Neural cell (in vitro differentiated cells): ENCODE measurements around the gene NBR1.

Experiments used
- EP300 ChIP-seq: fragments of 450-650 bp; conservative IDR thresholded peaks from 2 replicates; pipeline ENCODE4 v1.6.1; 2014; ENCODE audit warnings: antibody characterized with exemption, mild to moderate bottlenecking, moderate library complexity; ENCODE audit not compliant: poor library complexity, severe bottlenecking
- EZH2 ChIP-seq: fragments of 200-600, 300-800 bp; shearing (Covaris generic), sonication (generic); IDR thresholded peaks from 2 replicates; pipeline ENCODE4 v1.6.1; 2014; ENCODE audit warnings: antibody characterized with exemption, low read length, borderline replicate concordance, mild to moderate bottlenecking; ENCODE audit not compliant: insufficient read depth, poor library complexity, severe bottlenecking
- POLR2AphosphoS5 ChIP-seq: IDR thresholded peaks from 2 replicates; pipeline ENCODE4 v1.6.1; 2012
- TF ChIP-seq, protein P1 (sequence below): fragments of 450-650 bp; IDR thresholded peaks from 2 replicates; pipeline ENCODE4 v1.5.1; 2014; ENCODE audit warnings: antibody characterized with exemption, mild to moderate bottlenecking, moderate library complexity; ENCODE audit not compliant: poor library complexity, severe bottlenecking

DNA sequence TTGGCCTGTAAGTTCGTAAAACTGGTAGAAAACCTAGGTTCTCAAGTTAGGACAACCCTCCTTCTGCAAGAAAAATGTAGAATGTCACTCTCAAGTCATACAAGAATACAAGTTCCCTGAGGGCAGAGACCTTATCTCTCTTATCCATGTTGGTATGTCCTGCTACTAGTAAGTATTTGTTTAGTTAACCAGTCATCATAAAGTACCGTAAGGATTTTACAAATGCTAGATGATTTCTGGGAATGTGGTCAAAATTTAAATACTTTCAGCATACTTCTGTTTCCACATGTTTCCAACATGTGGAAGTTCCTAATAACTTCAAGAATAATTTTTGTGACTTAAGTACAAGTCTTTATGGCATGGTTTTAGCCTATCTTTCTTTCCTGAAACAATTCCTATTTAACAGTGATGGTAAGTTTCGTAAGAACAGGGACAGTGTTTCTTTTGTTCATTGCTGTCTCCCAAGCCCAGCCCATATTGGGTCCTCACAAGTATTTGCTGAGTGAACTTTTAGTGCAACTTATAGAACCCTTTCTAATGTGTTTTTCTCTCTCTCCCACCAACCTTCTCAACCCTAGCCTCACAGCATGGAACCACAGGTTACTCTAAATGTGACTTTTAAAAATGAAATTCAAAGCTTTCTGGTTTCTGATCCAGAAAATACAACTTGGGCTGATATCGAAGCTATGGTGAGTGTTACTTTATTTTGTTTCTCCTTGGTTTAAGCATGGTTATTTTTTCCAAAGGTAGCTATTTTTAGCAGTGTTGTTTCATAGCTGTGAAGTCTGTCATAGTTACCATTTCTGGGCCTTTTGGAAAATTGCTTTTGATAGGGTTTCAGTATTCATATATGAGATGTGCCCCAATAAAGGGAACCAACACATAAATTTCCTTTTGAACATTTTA is 4.5 kb downstream of the NBR1 start:
- TF ChIP-seq, protein P1, sequence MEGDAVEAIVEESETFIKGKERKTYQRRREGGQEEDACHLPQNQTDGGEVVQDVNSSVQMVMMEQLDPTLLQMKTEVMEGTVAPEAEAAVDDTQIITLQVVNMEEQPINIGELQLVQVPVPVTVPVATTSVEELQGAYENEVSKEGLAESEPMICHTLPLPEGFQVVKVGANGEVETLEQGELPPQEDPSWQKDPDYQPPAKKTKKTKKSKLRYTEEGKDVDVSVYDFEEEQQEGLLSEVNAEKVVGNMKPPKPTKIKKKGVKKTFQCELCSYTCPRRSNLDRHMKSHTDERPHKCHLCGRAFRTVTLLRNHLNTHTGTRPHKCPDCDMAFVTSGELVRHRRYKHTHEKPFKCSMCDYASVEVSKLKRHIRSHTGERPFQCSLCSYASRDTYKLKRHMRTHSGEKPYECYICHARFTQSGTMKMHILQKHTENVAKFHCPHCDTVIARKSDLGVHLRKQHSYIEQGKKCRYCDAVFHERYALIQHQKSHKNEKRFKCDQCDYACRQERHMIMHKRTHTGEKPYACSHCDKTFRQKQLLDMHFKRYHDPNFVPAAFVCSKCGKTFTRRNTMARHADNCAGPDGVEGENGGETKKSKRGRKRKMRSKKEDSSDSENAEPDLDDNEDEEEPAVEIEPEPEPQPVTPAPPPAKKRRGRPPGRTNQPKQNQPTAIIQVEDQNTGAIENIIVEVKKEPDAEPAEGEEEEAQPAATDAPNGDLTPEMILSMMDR, result no peak
- TF ChIP-seq EZH2 (no peak), POLR2AphosphoS5 (no peak), EP300 (no peak)
